GM13977 (cell line): ENCODE results near the gene TXK.
"Not testable (repeated sequence)": the region's sequence is repeated elsewhere in the genome, so short reads cannot be mapped to it uniquely, and the experiment has no call there.

Source experiments
- DNase-seq: peaks from one replicate; pipeline ENCODE4 v3.0.0; 2012; ENCODE audit warnings: low spot score
- CTCF ChIP-seq: IDR thresholded peaks from 2 replicates; pipeline ENCODE4 v1.5.1; 2012; ENCODE audit warnings: mild to moderate bottlenecking, control low read depth; ENCODE audit not compliant: insufficient read depth; ENCODE audit errors: extremely low read depth, missing control alignments
- in situ Hi-C: fragments of 300-500 bp; cut with MboI; formaldehyde crosslinking; loops from one replicate; pipeline ENCODE4 v1.12.0; 2022; ENCODE audit warnings: low sequenced_read_pairs, low pct_unique_long_range_greater_than_20kb, mixed read lengths, inconsistent platforms; ENCODE audit not compliant: unreplicated experiment

TXK gene

GRCh38 chr4:48172651-48173050 lies 38.6 kb upstream of the TXK start:
- in situ Hi-C loops, result no loop called here
- DNase-seq, result no peak
- no peak for TF ChIP-seq CTCF

DNA sequence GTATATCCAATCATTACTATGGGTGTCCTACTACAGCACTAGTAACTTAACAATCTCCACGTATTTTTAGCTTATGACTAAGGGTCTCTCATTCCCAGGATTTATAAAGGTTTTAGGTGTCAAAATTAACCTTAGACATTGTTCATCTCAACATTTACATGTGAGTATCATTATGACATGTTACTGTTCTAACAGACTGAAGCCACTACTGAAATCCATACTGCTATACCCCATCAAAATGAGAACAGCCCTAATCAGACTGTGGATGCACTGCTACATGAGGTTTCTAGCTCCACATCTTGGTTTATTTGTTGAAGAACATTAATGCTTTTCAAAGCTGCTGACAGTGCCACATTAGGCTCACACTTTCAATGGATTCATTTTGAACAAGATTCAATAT lies 35.6 kb upstream of the TXK start:
- no peak for TF ChIP-seq CTCF
- DNase-seq, result no peak
- in situ Hi-C loops, result no loop called here

DNA sequence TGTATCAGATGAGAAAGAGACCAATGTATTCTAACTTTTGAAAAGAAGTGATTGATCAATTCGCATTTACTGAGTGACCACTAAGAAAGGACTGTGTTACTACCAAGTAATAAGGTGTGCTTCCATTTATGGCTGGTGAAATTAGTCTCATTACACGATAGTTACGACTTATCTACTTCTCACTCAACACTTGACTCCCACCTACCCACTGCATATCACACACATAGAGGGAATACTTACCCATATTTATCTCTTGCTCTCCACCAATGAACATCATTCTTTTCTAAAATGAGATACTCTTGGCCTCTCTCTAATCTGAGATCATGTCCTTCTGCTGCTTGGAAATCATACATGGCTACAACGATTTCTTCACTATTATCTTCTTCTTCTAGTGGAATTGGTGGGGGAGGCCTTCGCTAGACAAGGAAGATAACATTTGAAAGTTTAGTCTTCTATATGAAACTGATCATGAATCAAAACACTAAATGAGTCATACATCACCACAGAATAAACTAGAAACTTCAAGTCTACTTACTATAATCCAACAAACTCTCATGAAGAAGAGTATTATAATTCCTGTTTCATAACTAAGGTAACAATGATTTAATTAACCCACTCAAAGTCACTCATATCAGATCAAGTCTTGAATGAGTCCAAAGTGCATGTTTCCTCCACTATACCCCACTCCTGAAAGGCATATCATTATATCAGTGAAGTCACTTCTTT lies 33.7 kb upstream of the TXK start:
- DNase-seq, result no peak
- in situ Hi-C loops, result no loop called here
- TF ChIP-seq CTCF, result no peak

DNA sequence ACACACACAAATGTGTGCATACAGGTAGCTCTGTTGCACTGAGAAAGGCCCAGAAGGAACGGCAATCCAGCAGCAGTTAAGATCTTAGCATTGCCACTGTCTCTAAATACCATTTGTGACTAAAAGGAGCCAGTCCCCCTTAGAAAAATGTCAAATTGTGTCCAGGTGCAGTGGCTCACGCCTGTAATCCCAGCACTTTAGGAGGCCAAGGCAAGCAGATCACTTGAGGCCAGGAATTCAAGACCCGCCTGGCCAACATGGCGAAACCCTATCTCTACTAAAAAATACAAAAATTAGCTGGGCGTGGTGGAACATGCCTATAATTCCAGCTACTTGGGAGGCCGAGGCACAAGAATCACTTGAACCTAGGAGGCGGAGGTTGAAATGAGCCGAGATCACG lies 30.5 kb upstream of the TXK start:
- DNase-seq, in situ Hi-C loops: not testable (repeated sequence)

- DNase-seq, result no peak
- no peak for TF ChIP-seq CTCF
- in situ Hi-C loops, result no loop called here
These were observed 29.7 kb upstream of the TXK start for GRCh38 chr4:48163746-48164145.

DNA sequence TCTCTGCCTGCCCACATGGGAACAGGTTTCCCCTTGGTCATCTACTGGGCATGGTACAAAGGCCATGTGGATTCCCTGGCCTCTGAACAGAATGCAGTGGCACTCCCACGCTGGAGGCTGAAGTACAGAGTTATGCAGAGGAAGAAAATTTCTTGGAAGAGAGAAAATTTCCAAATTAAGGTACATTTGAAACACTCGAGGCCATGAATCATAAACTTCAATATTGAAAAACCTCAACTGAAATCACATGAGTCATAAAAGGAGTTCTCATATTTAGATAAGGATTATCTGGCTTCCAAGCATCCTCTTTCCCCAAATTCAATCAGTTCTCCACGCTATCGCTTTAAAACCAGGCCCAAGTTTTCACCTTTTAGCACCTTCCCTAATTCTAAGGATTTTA lies 28.1 kb upstream of the TXK start:
- TF ChIP-seq CTCF, result no peak
- in situ Hi-C loops, result no loop called here
- DNase-seq, result no peak

- in situ Hi-C loops, result no loop called here
- DNase-seq, result no peak
- no peak for TF ChIP-seq CTCF
These were observed 23.2 kb upstream of the TXK start for GRCh38 chr4:48157271-48157670.
